Measurements from ENCODE around the gene SSTR3.

SSTR3 gene

DNA sequence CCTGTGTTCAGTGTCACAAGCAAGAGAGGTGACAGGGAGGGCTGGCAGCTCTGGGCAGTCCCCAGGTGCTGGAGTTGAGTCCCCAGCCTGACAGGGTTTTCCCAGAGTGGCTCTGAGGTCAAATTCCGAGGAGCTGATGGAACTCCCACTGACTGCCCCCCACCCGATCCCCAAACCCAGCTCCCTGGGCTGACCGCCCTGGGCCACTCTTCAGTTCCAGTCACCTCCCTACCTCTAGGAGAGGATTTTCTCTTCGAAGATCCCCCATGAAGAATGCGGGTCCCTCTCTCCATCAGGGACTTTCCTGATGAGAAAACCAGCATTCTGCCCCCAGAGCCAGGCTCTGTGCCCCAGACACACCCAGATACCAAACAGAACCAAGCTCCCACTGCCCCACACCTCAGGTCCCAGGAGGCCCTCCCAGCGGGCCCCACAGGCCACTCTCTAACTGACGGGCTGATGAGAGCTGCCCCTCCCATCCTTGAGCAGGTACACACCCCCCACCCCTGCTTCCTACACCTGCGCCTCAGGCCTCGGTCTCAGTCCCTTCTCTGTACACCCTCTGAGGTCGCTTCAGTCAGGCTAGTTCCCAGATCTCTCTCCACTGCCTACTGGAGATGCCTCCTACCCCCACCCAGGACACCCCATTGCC, 43.9 kb upstream of the SSTR3 start:
- DNase-seq = no peak
- no peaks in the 10 kb centered on the region for H3K79me2 ChIP-seq (ENCODE audit: low read length)
- no peaks in the 10 kb centered on the region for H3K36me3 ChIP-seq (replicated peaks; ENCODE audit: insufficient read depth, low read length)
- no peaks in the 10 kb centered on the region for H3K9me3 ChIP-seq (replicated peaks; ENCODE audit: insufficient read depth, low read length)
- H2AFZ ChIP-seq (ENCODE audit: low read length) = no peak overlapping the region
- TF ChIP-seq EZH2 (optimal IDR thresholded peaks at IDR 0.05; ENCODE audit: low read depth, low read length) (no peak), EZH2phosphoT487 (IDR thresholded peaks at IDR 0.05; ENCODE audit: low read length) (no peak)
- TF ChIP-seq, protein P1, sequence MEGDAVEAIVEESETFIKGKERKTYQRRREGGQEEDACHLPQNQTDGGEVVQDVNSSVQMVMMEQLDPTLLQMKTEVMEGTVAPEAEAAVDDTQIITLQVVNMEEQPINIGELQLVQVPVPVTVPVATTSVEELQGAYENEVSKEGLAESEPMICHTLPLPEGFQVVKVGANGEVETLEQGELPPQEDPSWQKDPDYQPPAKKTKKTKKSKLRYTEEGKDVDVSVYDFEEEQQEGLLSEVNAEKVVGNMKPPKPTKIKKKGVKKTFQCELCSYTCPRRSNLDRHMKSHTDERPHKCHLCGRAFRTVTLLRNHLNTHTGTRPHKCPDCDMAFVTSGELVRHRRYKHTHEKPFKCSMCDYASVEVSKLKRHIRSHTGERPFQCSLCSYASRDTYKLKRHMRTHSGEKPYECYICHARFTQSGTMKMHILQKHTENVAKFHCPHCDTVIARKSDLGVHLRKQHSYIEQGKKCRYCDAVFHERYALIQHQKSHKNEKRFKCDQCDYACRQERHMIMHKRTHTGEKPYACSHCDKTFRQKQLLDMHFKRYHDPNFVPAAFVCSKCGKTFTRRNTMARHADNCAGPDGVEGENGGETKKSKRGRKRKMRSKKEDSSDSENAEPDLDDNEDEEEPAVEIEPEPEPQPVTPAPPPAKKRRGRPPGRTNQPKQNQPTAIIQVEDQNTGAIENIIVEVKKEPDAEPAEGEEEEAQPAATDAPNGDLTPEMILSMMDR (IDR thresholded peaks at IDR 0.05; ENCODE audit: low read length) = no peak
- H3K9me2 ChIP-seq (replicated peaks; ENCODE audit: insufficient read depth, low read length) = no peaks in the 10 kb centered on the region
- H3K4me2 ChIP-seq (ENCODE audit: low read depth, low read length) = no peak overlapping the region
- peaks cover 5% of the 10 kb centered on the region for H3K4me1 ChIP-seq (ENCODE audit: low read length)
- no peak overlapping the region for H3K9ac ChIP-seq (ENCODE audit: low read length)
- no peaks in the 10 kb centered on the region for H4K20me1 ChIP-seq (ENCODE audit: insufficient read depth, low read length)
- no peaks in the 10 kb centered on the region; the same call in 1 of the 2 replicates for H3F3A ChIP-seq (ENCODE audit: insufficient read depth, low read length)
- no peaks in the 10 kb centered on the region for H3K27me3 ChIP-seq (replicated peaks; ENCODE audit: insufficient read depth, low read length)
- no peak overlapping the region for H3K27ac ChIP-seq (ENCODE audit: low read length)
- H3K4me3 ChIP-seq (ENCODE audit: low read length) = no peak overlapping the region

DNA sequence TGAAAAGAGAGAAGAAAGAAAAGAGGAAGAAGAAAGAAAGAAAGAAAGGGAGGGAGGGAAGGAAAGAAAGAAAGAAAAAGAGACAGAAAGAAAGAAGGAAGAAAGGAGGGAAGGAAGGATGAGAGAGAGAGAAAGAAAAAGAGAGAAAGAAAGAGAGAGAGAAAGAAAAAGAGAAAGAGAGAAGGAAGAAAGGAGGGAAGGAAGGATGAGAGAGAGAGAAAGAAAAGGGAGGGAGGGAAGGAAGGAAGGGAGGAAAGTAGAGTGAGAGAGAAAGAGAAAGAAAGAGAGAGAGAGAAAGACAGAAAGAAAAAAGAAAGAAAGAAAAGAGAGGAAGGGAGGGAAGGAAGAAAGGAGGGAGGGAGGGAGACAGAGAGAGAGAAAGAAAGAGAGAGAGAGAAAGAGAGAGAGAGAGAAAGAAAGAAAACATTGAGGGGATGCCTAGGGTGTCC, 43.3 kb upstream of the SSTR3 start:
- Histone ChIP-seq H4K20me1 (ENCODE audit: insufficient read depth, low read length) (no peaks in the 10 kb centered on the region), H3K9me2 (replicated peaks; ENCODE audit: insufficient read depth, low read length) (no peaks in the 10 kb centered on the region), H3K4me3 (ENCODE audit: low read length) (no peak overlapping the region), H3K27ac (ENCODE audit: low read length) (no peak overlapping the region), H3K4me2 (ENCODE audit: low read depth, low read length) (no peak overlapping the region), H2AFZ (ENCODE audit: low read length) (no peak overlapping the region), H3K9me3 (replicated peaks; ENCODE audit: insufficient read depth, low read length) (no peaks in the 10 kb centered on the region), H3K27me3 (replicated peaks; ENCODE audit: insufficient read depth, low read length) (no peaks in the 10 kb centered on the region), H3K36me3 (replicated peaks; ENCODE audit: insufficient read depth, low read length) (no peaks in the 10 kb centered on the region), H3F3A (ENCODE audit: insufficient read depth, low read length) (no peaks in the 10 kb centered on the region; the same call in 1 of the 2 replicates), H3K4me1 (ENCODE audit: low read length) (peaks cover 3% of the 10 kb centered on the region; the same call in 1 of the 2 replicates), H3K9ac (ENCODE audit: low read length) (no peak overlapping the region), H3K79me2 (ENCODE audit: low read length) (no peaks in the 10 kb centered on the region)
- no peak for DNase-seq
- no peak for TF ChIP-seq EZH2 (optimal IDR thresholded peaks at IDR 0.05; ENCODE audit: low read depth, low read length)
- TF ChIP-seq, protein P1 (IDR thresholded peaks at IDR 0.05; ENCODE audit: low read length) = no peak
- no peak for TF ChIP-seq EZH2phosphoT487 (IDR thresholded peaks at IDR 0.05; ENCODE audit: low read length)

DNA sequence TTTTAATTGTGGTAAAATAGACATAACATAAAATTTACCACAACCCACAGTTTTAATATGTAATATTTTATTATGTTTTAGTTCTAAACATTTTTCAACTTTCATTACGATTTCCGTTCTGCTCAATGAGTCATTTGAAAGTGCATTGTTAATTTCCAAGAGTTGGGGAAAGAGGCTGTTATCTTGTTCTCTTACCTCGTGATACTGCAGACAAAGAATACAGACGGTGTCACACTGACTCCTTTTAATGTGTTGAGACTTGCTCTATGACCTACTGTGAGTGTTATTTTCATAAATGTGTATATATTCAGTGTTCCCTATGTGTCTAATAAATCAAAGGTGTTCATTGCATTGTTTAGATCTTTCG, 42.6 kb upstream of the SSTR3 start:
- no peak for DNase-seq
- no peaks in the 10 kb centered on the region for H3K27me3 ChIP-seq (replicated peaks; ENCODE audit: insufficient read depth, low read length)
- no peaks in the 10 kb centered on the region; the same call in 1 of the 2 replicates for H3F3A ChIP-seq (ENCODE audit: insufficient read depth, low read length)
- H2AFZ ChIP-seq (ENCODE audit: low read length) = no peak overlapping the region
- TF ChIP-seq EZH2phosphoT487 (IDR thresholded peaks at IDR 0.05; ENCODE audit: low read length) (no peak), EZH2 (optimal IDR thresholded peaks at IDR 0.05; ENCODE audit: low read depth, low read length) (no peak)
- TF ChIP-seq, protein P1 (IDR thresholded peaks at IDR 0.05; ENCODE audit: low read length) = no peak
- no peaks in the 10 kb centered on the region for H3K9me3 ChIP-seq (replicated peaks; ENCODE audit: insufficient read depth, low read length)
- no peak overlapping the region for H3K9ac ChIP-seq (ENCODE audit: low read length)
- no peaks in the 10 kb centered on the region for H3K4me1 ChIP-seq (ENCODE audit: low read length)
- no peaks in the 10 kb centered on the region for H3K9me2 ChIP-seq (replicated peaks; ENCODE audit: insufficient read depth, low read length)
- no peaks in the 10 kb centered on the region for H3K36me3 ChIP-seq (replicated peaks; ENCODE audit: insufficient read depth, low read length)
- H3K27ac ChIP-seq (ENCODE audit: low read length) = no peak overlapping the region
- H4K20me1 ChIP-seq (ENCODE audit: insufficient read depth, low read length) = no peaks in the 10 kb centered on the region
- H3K4me3 ChIP-seq (ENCODE audit: low read length) = no peak overlapping the region
- H3K79me2 ChIP-seq (ENCODE audit: low read length) = no peaks in the 10 kb centered on the region
- no peak overlapping the region for H3K4me2 ChIP-seq (ENCODE audit: low read depth, low read length)

Measured in MM.1S (cell line).